ENCODE results near the gene ANXA2. TPM values are rescaled to one million over a fixed set of nuclear protein-coding genes. Genes with fewer than 3 reads are reported as not detected.

Gene ANXA2
- polyA plus RNA-seq, 1 donor (not counting 4 experiments of a cell fraction or from before 2014, with no cell fraction given): 11,017 TPM

DNA sequence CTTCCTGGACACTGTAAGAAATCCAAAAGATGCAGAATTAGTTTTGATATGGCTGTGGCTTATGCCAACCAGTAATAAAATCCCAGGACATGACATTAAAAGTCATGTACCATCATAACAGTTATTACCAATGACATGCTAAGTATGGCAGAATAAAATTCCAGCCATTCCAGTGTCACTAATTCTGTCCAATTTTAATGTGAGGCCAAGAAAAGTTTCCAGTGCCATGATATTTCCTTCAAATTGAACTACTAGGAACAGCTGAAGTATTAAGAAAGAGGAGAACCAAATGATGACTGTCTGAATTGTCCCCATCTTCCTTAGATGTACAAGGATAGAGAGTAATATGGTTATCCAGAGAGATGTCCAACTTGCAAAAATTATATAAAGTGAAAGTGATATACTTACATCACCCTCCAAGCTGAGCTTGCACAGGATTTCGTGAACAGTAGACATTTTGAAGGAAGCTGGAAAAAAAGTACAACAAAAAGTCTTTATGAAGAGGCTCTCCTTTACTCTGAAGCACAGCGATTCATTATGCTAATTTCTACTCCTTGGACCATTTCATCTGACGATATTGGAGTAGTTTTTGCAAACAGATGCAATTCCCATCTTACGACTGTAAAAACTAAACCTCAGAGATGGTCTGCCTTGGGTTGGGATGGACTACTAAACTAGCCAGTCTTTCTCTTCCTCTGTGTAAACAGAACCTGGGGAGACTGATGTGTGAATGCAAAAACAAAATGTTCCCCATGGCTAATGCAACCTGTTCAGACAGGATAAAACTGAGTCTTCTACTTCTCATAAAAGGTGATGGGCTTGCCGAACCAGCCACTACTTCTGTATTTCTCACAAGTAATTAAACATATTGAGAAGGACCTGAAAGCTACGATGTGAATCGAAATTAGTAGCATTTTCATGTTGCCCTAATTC, 11.9 kb downstream of the ANXA2 start:
- FAIRE-seq: peak; percentile 66
- TF ChIP-seq EZH2 (IDR thresholded peaks at IDR 0.05; ENCODE audit: low read length): no peak
- TF ChIP-seq, protein P1, sequence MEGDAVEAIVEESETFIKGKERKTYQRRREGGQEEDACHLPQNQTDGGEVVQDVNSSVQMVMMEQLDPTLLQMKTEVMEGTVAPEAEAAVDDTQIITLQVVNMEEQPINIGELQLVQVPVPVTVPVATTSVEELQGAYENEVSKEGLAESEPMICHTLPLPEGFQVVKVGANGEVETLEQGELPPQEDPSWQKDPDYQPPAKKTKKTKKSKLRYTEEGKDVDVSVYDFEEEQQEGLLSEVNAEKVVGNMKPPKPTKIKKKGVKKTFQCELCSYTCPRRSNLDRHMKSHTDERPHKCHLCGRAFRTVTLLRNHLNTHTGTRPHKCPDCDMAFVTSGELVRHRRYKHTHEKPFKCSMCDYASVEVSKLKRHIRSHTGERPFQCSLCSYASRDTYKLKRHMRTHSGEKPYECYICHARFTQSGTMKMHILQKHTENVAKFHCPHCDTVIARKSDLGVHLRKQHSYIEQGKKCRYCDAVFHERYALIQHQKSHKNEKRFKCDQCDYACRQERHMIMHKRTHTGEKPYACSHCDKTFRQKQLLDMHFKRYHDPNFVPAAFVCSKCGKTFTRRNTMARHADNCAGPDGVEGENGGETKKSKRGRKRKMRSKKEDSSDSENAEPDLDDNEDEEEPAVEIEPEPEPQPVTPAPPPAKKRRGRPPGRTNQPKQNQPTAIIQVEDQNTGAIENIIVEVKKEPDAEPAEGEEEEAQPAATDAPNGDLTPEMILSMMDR (optimal IDR thresholded peaks at IDR 0.05 in 1 of 3, IDR thresholded peaks at IDR 0.05 in 1 of 3, conservative IDR thresholded peaks at IDR 0.05 in 1 of 3; ENCODE audit: extremely low read depth in 1 of 3, insufficient read depth in 2 of 3, low read length in 3 of 3): no peak

DNA sequence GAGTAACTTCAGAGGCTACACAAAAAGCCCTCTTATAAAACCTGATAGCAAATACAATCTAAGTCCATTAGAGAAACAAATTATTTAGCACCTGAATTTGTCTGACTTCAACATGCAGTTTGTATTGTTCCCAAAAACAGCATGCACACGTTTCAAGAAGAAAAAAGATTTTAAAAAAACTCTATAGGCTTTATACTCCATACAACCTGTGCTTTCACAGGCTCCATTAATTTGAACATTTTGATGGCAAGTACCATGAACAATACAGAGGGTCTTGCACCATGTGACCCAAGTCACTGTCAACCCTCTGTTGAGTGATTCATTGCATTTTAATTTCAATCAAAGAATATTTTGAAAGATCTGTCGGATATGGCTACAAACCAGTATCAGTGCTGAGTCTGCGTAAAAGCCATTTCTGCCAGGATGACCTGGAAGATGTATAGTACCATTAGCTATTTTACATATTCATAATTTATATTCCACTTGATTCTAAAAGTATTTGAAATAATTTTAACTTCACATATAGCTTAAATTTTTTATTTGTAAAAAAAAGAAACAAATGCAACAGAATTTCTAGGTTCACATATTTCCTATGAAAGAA, 13.2 kb downstream of the ANXA2 start:
- Histone ChIP-seq H3K9ac (ENCODE audit: control insufficient read depth, extremely low read depth, insufficient read depth, low read length) (no peak overlapping the region), H4K20me1 (ENCODE audit: control insufficient read depth, extremely low read depth, insufficient read depth, low read length) (peaks cover 82% of the 10 kb centered on the region), H3K4me1 (ENCODE audit: control insufficient read depth, extremely low read depth, insufficient read depth, low read length) (peaks cover 89% of the 10 kb centered on the region), H3K36me3 (ENCODE audit: control insufficient read depth in 2 of 2, extremely low read depth in 1 of 2, insufficient read depth in 2 of 2, low read length in 2 of 2) (peaks cover 26 to 69% of the 10 kb centered on the region in 2 experiments), H3K27ac (ENCODE audit: control insufficient read depth, insufficient read depth, low read length) (no peak overlapping the region), H3K4me3 (ENCODE audit: control insufficient read depth in 2 of 3, extremely low read depth in 1 of 3, insufficient read depth in 2 of 3, low read depth in 1 of 3, low read length in 3 of 3) (no peak overlapping the region), H3K9me1 (ENCODE audit: control insufficient read depth, extremely low read depth, insufficient read depth, low read length) (peaks cover 4% of the 10 kb centered on the region), H3K9me3 (ENCODE audit: control insufficient read depth, low read depth, low read length) (no peaks in the 10 kb centered on the region), H3K4me2 (ENCODE audit: control insufficient read depth, extremely low read depth, insufficient read depth, low read depth, low read length) (peak overlapping the region; percentile 11), H3K79me2 (ENCODE audit: control insufficient read depth, insufficient read depth, low read length) (peaks cover 86% of the 10 kb centered on the region), H2AFZ (ENCODE audit: control insufficient read depth, low read length) (no peak overlapping the region), H3K27me3 (ENCODE audit: control insufficient read depth, extremely low read depth, insufficient read depth, low read length) (no peaks in the 10 kb centered on the region)
- FAIRE-seq: no peak
- peak; percentile 54 for DNase-seq (ENCODE audit: low read depth, low spot score)
- TF ChIP-seq, protein P1 (optimal IDR thresholded peaks at IDR 0.05 in 1 of 3, IDR thresholded peaks at IDR 0.05 in 1 of 3, conservative IDR thresholded peaks at IDR 0.05 in 1 of 3; ENCODE audit: extremely low read depth in 1 of 3, insufficient read depth in 2 of 3, low read length in 3 of 3): no peak
- TF ChIP-seq EZH2 (IDR thresholded peaks at IDR 0.05; ENCODE audit: low read length): no peak
- dilution Hi-C loops (cut with MboI; ENCODE audit: extremely low pct_ligation_motif_present, low sequenced_read_pairs): no loop called here

More for the DNA sequence above, 11.9 kb downstream of the ANXA2 start:
- Histone ChIP-seq H4K20me1 (ENCODE audit: control insufficient read depth, extremely low read depth, insufficient read depth, low read length) (peaks cover 87% of the 10 kb centered on the region), H3K4me1 (ENCODE audit: control insufficient read depth, extremely low read depth, insufficient read depth, low read length) (peaks cover 89% of the 10 kb centered on the region), H3K36me3 (ENCODE audit: control insufficient read depth in 2 of 2, extremely low read depth in 1 of 2, insufficient read depth in 2 of 2, low read length in 2 of 2) (peaks cover 26 to 71% of the 10 kb centered on the region in 2 experiments), H3K79me2 (ENCODE audit: control insufficient read depth, insufficient read depth, low read length) (peaks cover 91% of the 10 kb centered on the region), H3K4me3 (ENCODE audit: control insufficient read depth in 2 of 3, extremely low read depth in 1 of 3, insufficient read depth in 2 of 3, low read depth in 1 of 3, low read length in 3 of 3) (no peak overlapping the region), H2AFZ (ENCODE audit: control insufficient read depth, low read length) (no peak overlapping the region), H3K9ac (ENCODE audit: control insufficient read depth, extremely low read depth, insufficient read depth, low read length) (no peak overlapping the region), H3K4me2 (ENCODE audit: control insufficient read depth, extremely low read depth, insufficient read depth, low read depth, low read length) (peak overlapping the region; percentile 49), H3K9me3 (ENCODE audit: control insufficient read depth, low read depth, low read length) (no peaks in the 10 kb centered on the region), H3K27me3 (ENCODE audit: control insufficient read depth, extremely low read depth, insufficient read depth, low read length) (no peaks in the 10 kb centered on the region), H3K27ac (ENCODE audit: control insufficient read depth, insufficient read depth, low read length) (peak overlapping the region; percentile 59), H3K9me1 (ENCODE audit: control insufficient read depth, extremely low read depth, insufficient read depth, low read length) (peaks cover 5% of the 10 kb centered on the region)
- dilution Hi-C loops (cut with MboI; ENCODE audit: extremely low pct_ligation_motif_present, low sequenced_read_pairs): no loop called here
- DNase-seq (ENCODE audit: low read depth, low spot score): peak; percentile 55
